Stimulated activated memory B cell treated with anti-CD40 and anti-IgM and Interleukin-4, amounts not matched to agents 10 μg/mL and 1 μg/mL and 100 μg/mL, for 72 hours (primary cell): ENCODE measurements around the gene BDKRB2.

Source experiments
- ATAC-seq: fragments of 150-1000 bp; cut with Tn5 transposase; 2 replicates; pipeline ENCODE4 v1.10.0; 2021
- H3K27ac Mint-ChIP-seq: one replicate; pipeline ENCODE4 v1.8.0; 2022; ENCODE audit warnings: mild to moderate bottlenecking, mixed read lengths
- H3K27me3 Mint-ChIP-seq: one replicate; pipeline ENCODE4 v1.8.0; 2022; ENCODE audit warnings: mixed read lengths
- H3K36me3 Mint-ChIP-seq: one replicate; pipeline ENCODE4 v1.8.0; 2022; ENCODE audit warnings: mixed read lengths
- H3K4me1 Mint-ChIP-seq: one replicate; pipeline ENCODE4 v1.8.0; 2022; ENCODE audit warnings: mixed read lengths
- H3K4me3 Mint-ChIP-seq: one replicate; pipeline ENCODE4 v1.8.0; 2022; ENCODE audit warnings: mild to moderate bottlenecking, moderate library complexity, mixed read lengths
- H3K9me3 Mint-ChIP-seq: one replicate; pipeline ENCODE4 v1.8.0; 2022; ENCODE audit warnings: mixed read lengths

The BDKRB2 gene

GRCh38 chr14:96187216-96188031 is 17.2 kb upstream of the BDKRB2 start:
- Mint-ChIP-seq H3K27ac (no peak overlapping the region), H3K27me3 (peaks cover 57% of the 10 kb centered on the region), H3K4me3 (no peak overlapping the region), H3K9me3 (no peaks in the 10 kb centered on the region), H3K36me3 (no peaks in the 10 kb centered on the region), H3K4me1 (peaks cover 10% of the 10 kb centered on the region)
- no peak for ATAC-seq

- peaks cover 61% of the 10 kb centered on the region for H3K27me3 Mint-ChIP-seq
- no peaks in the 10 kb centered on the region for H3K9me3 Mint-ChIP-seq
- H3K4me1 Mint-ChIP-seq: peaks cover 10% of the 10 kb centered on the region
- ATAC-seq: peak; percentile 65
- H3K36me3 Mint-ChIP-seq: no peaks in the 10 kb centered on the region
- H3K27ac Mint-ChIP-seq: no peak overlapping the region
- H3K4me3 Mint-ChIP-seq: no peak overlapping the region
Observed at GRCh38 chr14:96189281-96189711, 15.3 kb upstream of the BDKRB2 start.

- Mint-ChIP-seq H3K9me3 (no peaks in the 10 kb centered on the region), H3K4me1 (peaks cover 10% of the 10 kb centered on the region), H3K27me3 (peaks cover 60% of the 10 kb centered on the region), H3K36me3 (no peaks in the 10 kb centered on the region), H3K4me3 (no peak overlapping the region), H3K27ac (no peak overlapping the region)
- ATAC-seq: no peak
Observed at GRCh38 chr14:96191353-96191752, 13.3 kb upstream of the BDKRB2 start.

GRCh38 chr14:96191841-96192462 is 12.7 kb upstream of the BDKRB2 start:
- H3K27me3 Mint-ChIP-seq: peaks cover 61% of the 10 kb centered on the region
- no peak for ATAC-seq
- no peak overlapping the region for H3K4me3 Mint-ChIP-seq
- H3K9me3 Mint-ChIP-seq: no peaks in the 10 kb centered on the region
- peaks cover 10% of the 10 kb centered on the region for H3K4me1 Mint-ChIP-seq
- no peaks in the 10 kb centered on the region for H3K36me3 Mint-ChIP-seq
- H3K27ac Mint-ChIP-seq: no peak overlapping the region

GRCh38 chr14:96192975-96193805 is 11.4 kb upstream of the BDKRB2 start:
- H3K27me3 Mint-ChIP-seq: peaks cover 64% of the 10 kb centered on the region
- H3K9me3 Mint-ChIP-seq: no peaks in the 10 kb centered on the region
- H3K4me3 Mint-ChIP-seq: no peak overlapping the region
- H3K27ac Mint-ChIP-seq: no peak overlapping the region
- ATAC-seq: no peak
- peaks cover 10% of the 10 kb centered on the region for H3K4me1 Mint-ChIP-seq
- no peaks in the 10 kb centered on the region for H3K36me3 Mint-ChIP-seq

GRCh38 chr14:96194262-96194656 is 10.4 kb upstream of the BDKRB2 start:
- no peak for ATAC-seq
- Mint-ChIP-seq H3K36me3 (no peaks in the 10 kb centered on the region), H3K27ac (no peak overlapping the region), H3K9me3 (no peaks in the 10 kb centered on the region), H3K27me3 (peaks cover 55% of the 10 kb centered on the region), H3K4me1 (peaks cover 9% of the 10 kb centered on the region), H3K4me3 (no peak overlapping the region)

GRCh38 chr14:96194657-96195431 is 9.8 kb upstream of the BDKRB2 start:
- no peak overlapping the region for H3K27ac Mint-ChIP-seq
- no peaks in the 10 kb centered on the region for H3K36me3 Mint-ChIP-seq
- ATAC-seq: peak; percentile 14
- peaks cover 6% of the 10 kb centered on the region for H3K4me1 Mint-ChIP-seq
- no peak overlapping the region for H3K4me3 Mint-ChIP-seq
- no peaks in the 10 kb centered on the region for H3K9me3 Mint-ChIP-seq
- peaks cover 49% of the 10 kb centered on the region for H3K27me3 Mint-ChIP-seq

GRCh38 chr14:96195441-96196081 is 9.1 kb upstream of the BDKRB2 start:
- Mint-ChIP-seq H3K9me3 (no peaks in the 10 kb centered on the region), H3K27me3 (peaks cover 42% of the 10 kb centered on the region), H3K4me3 (no peak overlapping the region), H3K27ac (no peak overlapping the region), H3K4me1 (peaks cover 6% of the 10 kb centered on the region), H3K36me3 (no peaks in the 10 kb centered on the region)
- no peak for ATAC-seq

- Mint-ChIP-seq H3K4me1 (peaks cover 6% of the 10 kb centered on the region), H3K4me3 (no peak overlapping the region), H3K27me3 (peaks cover 37% of the 10 kb centered on the region), H3K9me3 (no peaks in the 10 kb centered on the region), H3K36me3 (no peaks in the 10 kb centered on the region), H3K27ac (no peak overlapping the region)
- no peak for ATAC-seq
Observed at GRCh38 chr14:96197163-96197852, 7.3 kb upstream of the BDKRB2 start.

- no peaks in the 10 kb centered on the region for H3K36me3 Mint-ChIP-seq
- no peaks in the 10 kb centered on the region for H3K9me3 Mint-ChIP-seq
- H3K27me3 Mint-ChIP-seq: peaks cover 41% of the 10 kb centered on the region
- H3K4me3 Mint-ChIP-seq: no peak overlapping the region
- peaks cover 6% of the 10 kb centered on the region for H3K4me1 Mint-ChIP-seq
- ATAC-seq: no peak
- no peak overlapping the region for H3K27ac Mint-ChIP-seq
Observed at GRCh38 chr14:96197969-96198368, 6.7 kb upstream of the BDKRB2 start.

- no peaks in the 10 kb centered on the region for H3K36me3 Mint-ChIP-seq
- ATAC-seq: no peak
- no peak overlapping the region for H3K27ac Mint-ChIP-seq
- no peak overlapping the region for H3K4me3 Mint-ChIP-seq
- H3K9me3 Mint-ChIP-seq: no peaks in the 10 kb centered on the region
- peaks cover 6% of the 10 kb centered on the region for H3K4me1 Mint-ChIP-seq
- peaks cover 45% of the 10 kb centered on the region for H3K27me3 Mint-ChIP-seq
Observed at GRCh38 chr14:96198430-96199130, 6.1 kb upstream of the BDKRB2 start.

GRCh38 chr14:96201157-96201556 is 3.5 kb upstream of the BDKRB2 start:
- no peaks in the 10 kb centered on the region for H3K9me3 Mint-ChIP-seq
- no peak for ATAC-seq
- H3K4me1 Mint-ChIP-seq: peaks cover 6% of the 10 kb centered on the region
- no peak overlapping the region for H3K4me3 Mint-ChIP-seq
- peaks cover 56% of the 10 kb centered on the region for H3K27me3 Mint-ChIP-seq
- H3K27ac Mint-ChIP-seq: no peak overlapping the region
- H3K36me3 Mint-ChIP-seq: no peaks in the 10 kb centered on the region

GRCh38 chr14:96201965-96202364 is 2.7 kb upstream of the BDKRB2 start:
- Mint-ChIP-seq H3K27ac (no peak overlapping the region), H3K4me3 (no peak overlapping the region), H3K36me3 (no peaks in the 10 kb centered on the region), H3K4me1 (peaks cover 6% of the 10 kb centered on the region), H3K9me3 (no peaks in the 10 kb centered on the region), H3K27me3 (peaks cover 59% of the 10 kb centered on the region)
- no peak for ATAC-seq
